Stomach (tissue), 9 donors: ENCODE results near the gene NCAN. TPM values are rescaled to one million over a fixed set of nuclear protein-coding genes. Genes with fewer than 3 reads are reported as not detected.

Experiments
- DNase-seq, 2 donors: peaks; one replicate each; pipeline versions ENCODE4 v3.0.0 to v3.0.0-alpha.2; 2013 to 2019
- H3K27ac ChIP-seq, 5 donors: fragments of 200-600 bp in 4 of 5; sonication (generic) in 4 of 5; one replicate each; pipeline ENCODE4 v1.5.1; 2013 to 2019; ENCODE audit warnings: mild to moderate bottlenecking in 1 of 5, moderate library complexity in 1 of 5
- H3K27me3 ChIP-seq, 3 donors: fragments of 200-600 bp; sonication (generic); one replicate each; pipeline ENCODE4 v1.5.1; 2017 to 2019; ENCODE audit warnings: mixed run types in 1 of 3
- H3K36me3 ChIP-seq, 4 donors: fragments of 200-600 bp; sonication (generic); 1 replicate in 3 of 4; 2 replicates in 1 of 4; pipeline ENCODE4 v1.5.1; 2016 to 2019
- H3K4me1 ChIP-seq, 4 donors: fragments of 200-600 bp; sonication (generic); one replicate each; pipeline ENCODE4 v1.5.1; 2016 to 2019
- H3K4me3 ChIP-seq, 4 donors: fragments of 200-600 bp; sonication (generic) in 3 of 4; one replicate each; pipeline ENCODE4 v1.5.1; 2016 to 2019; ENCODE audit warnings: mild to moderate bottlenecking in 1 of 4
- H3K9me3 ChIP-seq, 4 donors: fragments of 200-600 bp; sonication (generic); one replicate each; pipeline ENCODE4 v1.5.1; 2016 to 2019
- CTCF ChIP-seq, 7 experiments: fragments of 450-650 bp in 4 of 7; fragments of 200-600 bp in 3 of 7; sonication (generic) in 3 of 7; IDR thresholded peaks; one replicate each; pipeline ENCODE4 v1.5.1; 2016 to 2019; ENCODE audit warnings: antibody characterized with exemption in 7 of 7, control low read depth in 2 of 7, mild to moderate bottlenecking in 1 of 7
- EP300 ChIP-seq: sonication (generic); formaldehyde crosslinking; IDR thresholded peaks from one replicate; pipeline ENCODE4 v1.6.1; 2017; ENCODE audit warnings: antibody characterized with exemption
- POLR2A ChIP-seq, 4 donors: fragments of 450-650 bp; IDR thresholded peaks; one replicate each; pipeline ENCODE4 v1.6.1; 2016; ENCODE audit warnings: antibody characterized with exemption in 4 of 4, control low read depth in 2 of 4, mild to moderate bottlenecking in 1 of 4, moderate library complexity in 1 of 4
- POLR2AphosphoS5 ChIP-seq, 3 donors: sonication (generic); formaldehyde crosslinking; IDR thresholded peaks; one replicate each; pipeline ENCODE4 v1.6.1; 2016; ENCODE audit warnings: antibody characterized with exemption in 3 of 3
- WGBS, 5 donors: extraction: QIAGEN DNeasy Blood & Tissue Kit in 3 of 5; methylation state at CpG; one replicate each; pipeline versions ENCODE4 v1.1.5 to v1.1.7; 2013 to 2018; 5-methylcytosine and 5-hydroxymethylcytosine counted together
- intact Hi-C: fragments of 100-400 bp; cut with DNase I; formaldehyde crosslinking; loops from one replicate; pipeline ENCODE4 v1.15.1; 2023; ENCODE audit warnings: low total_unique reads
- polyA plus RNA-seq, 3 donors: library from polyadenylated mRNA; stranded (reverse); fragments of 200-250 nt; gene quantifications; one replicate each; pipeline ENCODE4 v1.2.3, GENCODE V29; 2013
- total RNA-seq, 5 donors: library from RNA; depleted of rRNA; stranded (reverse); fragments of >200 nt; gene quantifications; one replicate each; pipeline versions ENCODE4 v1.1.0 to v1.2.3, GENCODE V29; 2014 to 2016
- donor health status: healthy with polysubstance abuse.
- donor health status: Bipolar disorder and iron deficiency.
- donor health status: healthy.

NCAN gene
- total and polyA plus RNA-seq, 8 donors, result 0.05 to 1.7 (median 0.06) TPM; not detected in 5

- 58 to 71% (median 62%) methylated on average over 9 of the region's 9 CpGs for WGBS, 5 donors
- intact Hi-C loops, result no loop called here
- Histone ChIP-seq H3K36me3 (no peaks in the 10 kb centered on the region), H3K4me3 (no peak overlapping the region), H3K27ac (no peak overlapping the region), H3K27me3 (peaks cover 12 to 85% (median 36%) of the 10 kb centered on the region in 3 donors), H3K9me3 (no peaks in the 10 kb centered on the region), H3K4me1 (peaks cover 0 to 4% (median 2%) of the 10 kb centered on the region in 4 donors)
- no peak for DNase-seq
- no peak for TF ChIP-seq POLR2AphosphoS5 (IDR thresholded peaks at IDR 0.05)
- no peak for TF ChIP-seq EP300
- TF ChIP-seq POLR2A (IDR thresholded peaks at IDR 0.05), result no peak
- no peak for TF ChIP-seq CTCF (IDR thresholded peaks at IDR 0.05)
These were observed 2.4 kb upstream of the NCAN start for GRCh38 chr19:19209372-19209771.

GRCh38 chr19:19212916-19213315 lies 1.2 kb downstream of the NCAN start:
- peaks cover 0 to 4% (median 2%) of the 10 kb centered on the region in 4 donors for H3K4me1 ChIP-seq
- no peak for DNase-seq
- intact Hi-C loops, result no loop called here
- WGBS, 5 donors, result 8 to 17% (median 11%) methylated on average over 4 to 7 of the region's 7 CpGs
- no peak overlapping the region for H3K27ac ChIP-seq
- TF ChIP-seq CTCF (IDR thresholded peaks at IDR 0.05) (no peak), POLR2A (IDR thresholded peaks at IDR 0.05) (no peak), EP300 (no peak), POLR2AphosphoS5 (IDR thresholded peaks at IDR 0.05) (no peak)
- peaks cover 0 to 7% (median 0%) of the 10 kb centered on the region in 4 donors for H3K9me3 ChIP-seq
- no peak overlapping the region for H3K4me3 ChIP-seq
- no peaks in the 10 kb centered on the region for H3K36me3 ChIP-seq
- H3K27me3 ChIP-seq, result peaks cover 12 to 97% (median 61%) of the 10 kb centered on the region in 3 donors

GRCh38 chr19:19213426-19214158 lies 1.8 kb downstream of the NCAN start:
- WGBS, 5 donors, result 44 to 67% (median 48%) methylated on average over 13 to 21 of the region's 21 CpGs
- Histone ChIP-seq H3K27ac (no peak overlapping the region), H3K4me1 (peaks cover 0 to 4% (median 2%) of the 10 kb centered on the region in 4 donors), H3K4me3 (no peak overlapping the region), H3K36me3 (no peaks in the 10 kb centered on the region), H3K9me3 (peaks cover 0 to 7% (median 0%) of the 10 kb centered on the region in 4 donors), H3K27me3 (peaks cover 12 to 92% (median 61%) of the 10 kb centered on the region in 3 donors)
- no peak for TF ChIP-seq CTCF (IDR thresholded peaks at IDR 0.05)
- TF ChIP-seq EP300, result no peak
- TF ChIP-seq POLR2A (IDR thresholded peaks at IDR 0.05), result no peak
- no peak for TF ChIP-seq POLR2AphosphoS5 (IDR thresholded peaks at IDR 0.05)
- intact Hi-C loops, result no loop called here
- no peak for DNase-seq

GRCh38 chr19:19214159-19214490 lies 2.4 kb downstream of the NCAN start:
- Histone ChIP-seq H3K27me3 (peaks cover 12 to 93% (median 61%) of the 10 kb centered on the region in 3 donors), H3K27ac (no peak overlapping the region), H3K36me3 (no peaks in the 10 kb centered on the region), H3K4me3 (no peak overlapping the region), H3K4me1 (peaks cover 0 to 4% (median 2%) of the 10 kb centered on the region in 4 donors), H3K9me3 (peaks cover 0 to 7% (median 0%) of the 10 kb centered on the region in 4 donors)
- TF ChIP-seq EP300, result no peak
- no peak for TF ChIP-seq CTCF (IDR thresholded peaks at IDR 0.05)
- TF ChIP-seq POLR2A (IDR thresholded peaks at IDR 0.05), result no peak
- no peak for TF ChIP-seq POLR2AphosphoS5 (IDR thresholded peaks at IDR 0.05)
- no peak for DNase-seq
- intact Hi-C loops, result no loop called here
- WGBS, 5 donors, result 1 to 10% (median 6%) methylated on average over 5 of the region's 5 CpGs
